ENCODE data around the gene RLN3.
A peak's percentile ranks its signal among the peaks of the same experiment; 100 is the strongest.

Gene RLN3

DNA sequence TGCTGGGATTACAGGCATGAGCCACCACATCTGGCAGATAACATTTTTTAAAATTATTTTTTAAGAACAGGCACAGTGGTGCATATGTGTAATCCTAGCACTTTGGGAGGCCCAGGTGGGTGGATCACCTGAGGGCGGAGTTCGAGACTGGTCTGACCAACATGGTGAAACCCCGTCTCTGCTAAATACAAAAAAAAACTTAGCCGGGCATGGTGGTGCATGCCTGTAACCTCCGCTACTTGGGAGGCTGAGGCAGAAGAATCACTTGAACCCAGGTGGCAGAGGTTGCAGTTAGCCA lies 34.6 kb downstream of the RLN3 start:
- no peak for TF ChIP-seq CTCF (conservative IDR thresholded peaks at IDR 0.05; ENCODE audit: low read length)
- no peak for DNase-seq (ENCODE audit: low read depth)
- no peak overlapping the region for H3K4me3 ChIP-seq (ENCODE audit: low read length)

- no peak for TF ChIP-seq CTCF (conservative IDR thresholded peaks at IDR 0.05; ENCODE audit: low read length)
- H3K4me3 ChIP-seq (ENCODE audit: low read length): no peak overlapping the region
- no peak for DNase-seq (ENCODE audit: low read depth)
Measured at GRCh38 chr19:14063105-14063504, 35.2 kb downstream of the RLN3 start.

DNA sequence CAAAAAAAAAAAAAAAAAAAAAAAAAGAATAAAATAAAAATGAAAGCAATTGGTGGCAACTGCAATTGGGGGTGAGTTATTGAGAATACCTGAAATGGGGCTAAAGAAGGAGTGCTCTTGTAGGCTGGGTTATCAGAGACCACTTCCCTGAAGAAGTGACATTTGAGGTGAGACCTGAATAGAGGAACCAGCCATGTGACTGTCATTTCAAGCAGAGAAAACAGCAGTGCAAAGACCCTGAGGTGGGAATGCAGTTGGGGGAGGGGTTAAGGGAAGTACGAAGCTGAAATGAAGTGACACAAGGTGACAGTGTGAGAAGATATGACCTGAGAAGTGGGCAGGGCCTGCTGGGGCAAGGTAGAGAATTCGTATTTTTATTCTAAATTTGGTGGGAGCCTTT lies 38.2 kb downstream of the RLN3 start:
- no peak overlapping the region for H3K4me3 ChIP-seq (ENCODE audit: low read length)

GRCh38 chr19:14070268-14071050 lies 42.5 kb downstream of the RLN3 start:
- DNase-seq (ENCODE audit: low read depth): no peak
- TF ChIP-seq CTCF (conservative IDR thresholded peaks at IDR 0.05; ENCODE audit: low read length): no peak

More for the DNA sequence above, 38.2 kb downstream of the RLN3 start:
- DNase-seq (ENCODE audit: low read depth): no peak
- TF ChIP-seq CTCF (conservative IDR thresholded peaks at IDR 0.05; ENCODE audit: low read length): no peak

GRCh38 chr19:14072535-14073260 lies 44.8 kb downstream of the RLN3 start, which contains the start of gene MISP3:
Gene MISP3 (plus strand): TSS chr19:14072786. CDS start chr19:14073310, 524 bp downstream.
- peak within 1 kb of the TSS; percentile 73 for H3K4me3 ChIP-seq (ENCODE audit: low read length)
- DNase-seq (ENCODE audit: low read depth): no peak
- TF ChIP-seq CTCF (conservative IDR thresholded peaks at IDR 0.05; ENCODE audit: low read length): no peak

More at GRCh38 chr19:14070268-14071050, 42.5 kb downstream of the RLN3 start:
- H3K4me3 ChIP-seq (ENCODE audit: low read length): no peak overlapping the region

DNA sequence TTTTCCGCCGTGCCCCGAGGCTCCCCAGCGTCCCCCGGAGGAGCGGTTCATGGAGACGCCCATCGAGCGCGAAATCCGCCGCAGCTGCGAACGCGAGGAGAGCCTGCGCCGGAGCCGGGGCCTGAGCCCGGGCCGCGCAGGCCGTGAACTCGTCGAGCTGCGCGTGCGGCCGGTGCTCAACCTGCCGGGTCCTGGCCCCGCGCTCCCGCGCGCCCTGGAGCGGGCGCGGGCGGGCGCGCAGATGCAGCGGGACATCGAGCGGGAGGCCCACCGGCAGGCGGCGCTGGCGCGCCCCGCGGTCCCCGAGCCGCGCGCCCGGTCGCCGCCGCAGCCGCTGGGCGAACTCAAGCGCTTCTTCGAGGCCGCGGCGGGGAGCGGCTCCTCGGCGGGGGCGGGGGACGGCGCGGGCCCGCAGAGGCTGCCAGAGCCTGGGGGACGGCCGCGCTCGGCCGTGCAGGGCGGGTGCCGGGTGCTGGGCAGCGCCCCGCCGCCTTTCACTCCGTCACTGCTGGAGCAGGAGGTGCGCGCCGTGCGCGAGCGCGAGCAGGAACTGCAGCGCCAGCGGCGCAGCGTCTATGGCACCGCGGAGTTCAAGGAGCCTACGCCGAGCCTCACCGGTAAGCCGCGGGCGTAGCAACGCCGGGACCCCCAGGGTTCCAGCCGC lies 45.4 kb downstream of the RLN3 start:
- DNase-seq (ENCODE audit: low read depth): peak; percentile 79
- TF ChIP-seq CTCF (conservative IDR thresholded peaks at IDR 0.05; ENCODE audit: low read length): peak; percentile 19; the same call in 1 of the 2 replicates
- peak overlapping the region; percentile 73 for H3K4me3 ChIP-seq (ENCODE audit: low read length)

Data from AG10803 (cell line).